Measurements from ENCODE around the gene FERMT3.
A peak's percentile ranks its signal among the peaks of the same experiment; 100 is the strongest.

The FERMT3 gene

DNA sequence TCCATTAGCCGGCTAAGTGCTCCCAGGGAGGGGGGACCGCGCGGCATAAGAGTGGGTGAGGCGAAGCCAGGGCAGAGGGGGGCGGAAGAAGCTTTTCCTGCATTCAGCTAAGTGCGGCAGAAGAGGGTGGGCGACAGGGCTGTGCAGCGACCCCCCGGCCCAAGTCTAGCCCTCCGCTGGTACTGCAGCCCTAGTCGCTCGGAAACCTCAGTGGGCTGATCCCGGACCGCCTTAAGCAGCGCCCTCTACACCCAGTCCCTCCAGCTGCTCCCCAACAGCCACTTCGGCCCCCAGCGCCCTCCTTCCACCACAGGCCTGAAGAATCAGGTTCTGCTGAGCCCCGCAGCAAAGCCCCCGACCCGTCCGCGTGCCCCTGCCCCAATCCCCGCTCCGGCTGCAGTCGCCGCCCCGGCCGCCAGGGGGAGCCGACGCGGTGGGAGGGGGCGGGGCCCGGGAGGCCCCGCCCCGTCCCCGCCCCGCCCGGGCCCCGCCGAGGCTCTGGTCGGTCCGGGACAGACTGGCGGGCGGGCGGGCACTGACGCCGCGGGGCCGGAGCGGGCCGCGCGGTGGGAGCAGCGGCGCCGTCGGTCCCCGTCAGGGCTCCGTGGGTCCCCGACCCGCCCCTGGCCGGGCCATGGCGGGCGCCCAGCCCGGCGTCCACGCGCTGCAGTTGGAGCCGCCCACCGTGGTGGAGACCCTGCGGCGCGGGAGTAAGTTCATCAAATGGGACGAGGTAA is 44.7 kb downstream of the FERMT3 start, which contains the start of gene PLCB3:
TSS of gene PLCB3 (plus strand) at position 515 of the 737 bp plus-strand sequence. CDS start at position 635, 120 bp downstream.
- DNase-seq: peak; percentile 29

DNA sequence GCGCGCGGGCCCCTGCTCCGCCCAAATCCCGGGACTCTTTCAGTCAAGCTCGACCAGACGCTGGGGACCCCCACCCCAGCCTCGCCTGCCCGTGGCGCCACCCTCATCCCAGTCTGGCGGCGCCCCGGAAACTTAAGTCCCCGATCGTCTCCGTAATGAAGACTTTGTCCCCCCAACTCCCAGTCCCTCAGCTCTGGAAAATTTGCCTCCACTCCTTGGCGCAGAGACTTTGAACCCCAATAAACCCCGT is 45.2 kb downstream of the FERMT3 start:
- DNase-seq: no peak

DNA sequence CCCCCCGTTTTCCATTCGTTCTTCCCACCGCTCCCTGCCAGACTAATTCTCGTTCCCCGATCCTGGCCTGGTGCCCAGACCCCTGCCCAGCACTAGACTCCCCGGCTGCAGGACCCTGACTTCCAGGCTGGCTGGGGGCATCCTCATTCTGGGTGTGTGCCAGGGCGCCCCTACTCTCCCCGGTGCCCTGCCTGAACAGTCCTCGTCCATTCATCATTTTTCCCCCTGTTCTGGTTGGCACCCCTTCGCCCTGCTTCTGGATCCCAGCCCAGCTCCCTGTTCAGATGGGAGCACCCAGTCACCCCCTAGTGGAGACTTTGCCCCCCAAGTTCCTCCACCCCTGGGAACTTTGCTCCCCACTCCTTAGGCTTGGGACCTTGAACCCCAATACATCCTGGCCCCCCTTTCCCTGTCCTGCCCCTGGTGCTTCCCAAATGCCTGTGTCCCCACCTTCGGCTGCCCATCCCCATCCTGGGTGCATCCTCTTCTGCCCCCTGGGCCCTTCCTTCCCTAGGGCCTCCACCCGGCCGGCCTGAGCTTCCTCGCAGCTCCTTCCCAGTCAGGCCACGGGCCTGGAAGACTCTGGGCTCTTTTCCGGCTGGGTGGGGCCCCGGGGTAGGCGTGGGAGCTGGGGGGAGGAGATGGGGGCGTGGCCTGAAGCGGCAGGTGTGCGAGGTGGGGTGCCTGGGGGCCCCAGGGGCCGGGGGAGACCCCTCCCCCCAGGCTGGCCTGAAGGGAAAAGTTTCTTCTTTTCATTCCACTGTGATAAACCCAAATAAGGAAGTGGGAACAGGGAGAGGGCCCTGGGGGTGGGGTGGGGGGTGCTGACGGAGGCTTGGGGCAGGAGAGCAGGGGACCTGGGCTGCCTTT is 45.7 kb downstream of the FERMT3 start:
- peak; percentile 43 for DNase-seq

DNA sequence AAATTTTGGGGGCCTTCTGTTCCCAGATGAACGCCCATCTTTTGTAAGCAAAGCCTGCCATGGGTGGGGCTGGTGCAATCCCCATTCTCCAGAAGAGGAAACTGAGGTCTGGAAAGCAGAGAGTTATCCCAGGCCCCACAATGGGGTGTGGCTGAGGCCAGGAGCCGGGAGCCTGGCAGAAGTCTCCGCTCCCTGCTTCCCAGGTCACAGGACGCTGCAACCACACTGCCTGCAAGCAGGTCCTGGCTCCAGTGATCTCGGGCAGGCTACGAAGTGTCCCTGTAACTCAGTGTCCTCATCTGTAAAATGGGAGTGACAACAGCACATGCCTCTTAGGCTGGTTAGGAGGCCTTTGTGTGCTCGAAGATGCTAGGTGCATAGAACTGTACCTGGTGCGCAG is 46.5 kb downstream of the FERMT3 start:
- no peak for DNase-seq

DNA sequence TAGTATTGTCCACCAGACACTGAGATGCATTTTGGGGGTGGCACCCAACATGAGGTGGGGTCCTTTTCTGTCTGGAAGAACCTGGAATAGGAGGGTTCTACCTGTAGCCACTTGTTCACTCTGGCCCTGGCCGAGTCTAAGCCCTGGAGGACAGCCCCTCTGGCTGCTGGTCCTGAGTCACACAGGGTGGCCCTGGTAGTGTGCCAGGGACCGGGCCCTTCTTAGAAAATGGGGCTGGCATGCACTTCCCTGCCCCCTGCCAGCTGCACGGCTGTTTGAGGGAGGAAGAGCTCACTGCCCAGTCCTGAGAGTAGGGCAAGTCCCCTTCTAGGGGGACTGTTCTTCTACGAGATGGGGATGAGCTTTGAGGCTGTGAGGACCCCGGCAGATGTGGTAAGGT is 47.0 kb downstream of the FERMT3 start:
- DNase-seq: no peak

DNA sequence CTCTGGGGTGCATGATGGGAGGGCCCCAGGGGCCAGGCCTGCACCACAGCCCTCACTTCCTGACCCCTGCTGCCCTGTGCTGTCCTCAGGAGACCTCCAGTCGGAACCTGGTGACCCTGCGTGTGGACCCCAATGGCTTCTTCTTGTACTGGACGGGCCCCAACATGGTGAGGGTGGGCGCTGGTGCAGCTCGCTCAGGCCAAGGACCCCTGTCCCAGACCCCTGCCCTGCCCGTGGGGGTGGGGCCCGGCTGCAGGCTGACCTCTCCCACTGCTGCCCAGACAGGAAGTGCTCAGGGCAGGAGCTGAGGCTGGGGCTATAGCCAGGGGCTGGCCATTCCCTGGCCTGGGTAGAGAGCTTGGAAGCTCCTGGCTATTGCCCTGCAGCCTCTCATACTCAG is 47.8 kb downstream of the FERMT3 start:
- DNase-seq: no peak

DNA sequence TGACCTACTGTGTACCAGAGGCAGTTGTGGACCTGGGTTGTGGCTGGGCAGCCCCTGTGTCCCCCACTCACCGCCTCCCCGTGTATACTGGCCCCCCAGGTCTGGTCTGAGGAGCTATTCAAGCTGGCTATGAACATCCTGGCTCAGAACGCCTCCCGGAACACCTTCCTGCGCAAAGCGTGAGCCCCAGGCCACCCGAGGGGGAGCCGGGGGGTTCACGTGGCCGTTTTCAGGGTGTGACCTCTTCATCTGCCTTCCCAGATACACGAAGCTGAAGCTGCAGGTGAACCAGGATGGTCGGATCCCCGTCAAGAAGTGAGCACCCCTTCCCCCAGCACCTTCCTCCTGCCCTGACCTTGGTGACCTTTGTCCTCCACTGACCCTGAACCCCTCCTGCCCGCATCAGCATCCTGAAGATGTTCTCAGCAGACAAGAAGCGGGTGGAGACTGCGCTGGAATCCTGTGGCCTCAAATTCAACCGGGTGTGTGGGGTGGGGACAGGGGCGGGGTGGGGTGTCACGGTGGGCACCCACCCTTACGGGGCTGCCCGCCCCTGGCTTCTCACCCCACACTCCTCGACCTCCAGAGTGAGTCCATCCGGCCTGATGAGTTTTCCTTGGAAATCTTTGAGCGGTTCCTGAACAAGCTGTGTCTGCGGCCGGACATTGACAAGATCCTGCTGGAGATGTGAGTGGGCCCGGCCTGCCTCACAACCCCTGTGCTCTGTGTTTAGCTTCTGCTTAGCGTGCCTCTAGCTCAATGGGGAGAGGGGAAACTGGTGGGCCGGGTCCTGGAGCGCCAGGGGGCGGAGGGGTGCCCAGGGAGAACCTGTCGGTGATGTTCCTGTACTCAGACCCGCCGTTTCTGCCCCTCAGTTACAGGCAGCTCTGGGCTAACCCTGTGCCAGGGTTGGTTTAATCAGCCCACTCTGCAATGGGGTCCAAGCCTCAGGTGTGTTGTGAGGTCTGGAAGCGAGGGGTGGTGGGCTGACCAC is 48.9 kb downstream of the FERMT3 start:
- DNase-seq: no peak

DNA sequence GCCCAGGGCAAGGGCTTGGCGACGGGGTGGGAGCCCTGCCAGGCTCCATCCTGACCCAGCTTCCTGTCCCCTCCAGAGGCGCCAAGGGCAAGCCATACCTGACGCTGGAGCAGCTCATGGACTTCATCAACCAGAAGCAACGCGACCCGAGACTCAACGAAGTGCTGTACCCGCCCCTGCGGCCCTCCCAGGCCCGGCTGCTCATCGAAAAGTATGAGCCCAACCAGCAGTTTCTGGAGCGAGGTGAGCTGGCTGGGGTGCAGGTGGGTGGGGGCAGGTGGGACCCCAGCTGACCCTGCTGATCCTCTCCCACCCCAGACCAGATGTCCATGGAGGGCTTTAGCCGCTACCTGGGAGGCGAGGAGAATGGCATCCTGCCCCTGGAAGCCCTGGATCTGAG is 49.8 kb downstream of the FERMT3 start:
- no peak for DNase-seq

DNA sequence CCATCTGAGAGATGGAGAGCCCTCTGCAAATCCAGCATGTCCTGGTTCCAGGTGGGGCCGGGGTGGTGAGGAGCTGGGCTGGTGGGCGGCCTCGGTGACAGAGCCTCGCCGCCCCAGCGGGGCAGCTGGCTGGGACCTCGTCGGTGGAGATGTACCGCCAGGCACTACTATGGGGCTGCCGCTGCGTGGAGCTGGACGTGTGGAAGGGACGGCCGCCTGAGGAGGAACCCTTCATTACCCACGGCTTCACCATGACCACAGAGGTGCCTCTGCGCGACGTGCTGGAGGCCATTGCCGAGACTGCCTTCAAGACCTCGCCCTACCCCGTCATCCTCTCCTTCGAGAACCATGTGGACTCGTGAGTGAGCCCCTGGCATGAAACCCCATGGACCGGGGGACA is 51.8 kb downstream of the FERMT3 start:
- DNase-seq: no peak

DNA sequence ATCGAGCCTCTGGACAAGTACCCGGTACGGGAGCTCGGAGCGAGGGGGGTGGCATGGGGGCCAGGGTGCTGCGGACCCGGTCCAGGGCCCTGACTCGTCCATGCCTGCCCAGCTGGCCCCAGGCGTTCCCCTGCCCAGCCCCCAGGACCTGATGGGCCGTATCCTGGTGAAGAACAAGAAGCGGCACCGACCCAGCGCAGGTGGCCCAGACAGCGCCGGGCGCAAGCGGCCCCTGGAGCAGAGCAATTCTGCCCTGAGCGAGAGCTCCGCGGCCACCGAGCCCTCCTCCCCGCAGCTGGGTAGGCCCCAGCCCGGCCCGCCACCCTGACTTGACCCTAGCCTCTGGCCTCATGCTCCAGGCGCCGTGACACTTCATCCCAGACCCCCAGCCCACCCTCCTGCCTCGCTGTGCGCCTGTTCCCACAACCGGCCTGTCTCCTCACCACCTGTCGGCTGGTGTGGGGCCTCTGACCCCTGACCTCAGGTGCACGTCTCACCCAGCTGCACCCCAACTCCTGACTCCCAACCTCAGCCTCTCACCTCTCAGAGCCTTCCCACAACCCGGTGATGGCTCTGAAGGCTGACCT is 52.5 kb downstream of the FERMT3 start:
- DNase-seq: no peak

DNA sequence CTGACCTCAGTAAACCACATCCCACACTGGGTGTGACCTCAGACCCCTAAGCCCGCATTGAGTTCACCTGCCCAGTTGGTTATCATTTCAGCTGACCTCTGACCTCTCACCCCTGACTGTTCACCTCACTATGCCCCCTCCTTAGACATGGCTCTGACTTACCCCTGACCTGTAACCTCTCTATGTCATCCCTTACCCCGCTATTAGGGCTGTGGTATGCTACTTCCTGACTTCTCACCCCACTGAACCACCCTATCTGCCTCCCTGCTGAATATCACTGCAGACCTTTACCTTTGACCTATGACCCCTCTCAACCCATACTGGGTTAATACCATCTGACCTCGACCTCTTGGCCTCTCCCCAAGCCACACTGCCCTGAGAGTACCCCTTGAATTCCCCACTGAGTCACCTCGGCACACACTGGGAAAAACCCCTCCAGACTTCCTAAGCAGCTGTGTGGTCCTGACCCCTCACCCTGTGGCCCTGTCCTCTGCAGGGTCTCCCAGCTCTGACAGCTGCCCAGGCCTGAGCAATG is 53.1 kb downstream of the FERMT3 start:
- no peak for DNase-seq

DNA sequence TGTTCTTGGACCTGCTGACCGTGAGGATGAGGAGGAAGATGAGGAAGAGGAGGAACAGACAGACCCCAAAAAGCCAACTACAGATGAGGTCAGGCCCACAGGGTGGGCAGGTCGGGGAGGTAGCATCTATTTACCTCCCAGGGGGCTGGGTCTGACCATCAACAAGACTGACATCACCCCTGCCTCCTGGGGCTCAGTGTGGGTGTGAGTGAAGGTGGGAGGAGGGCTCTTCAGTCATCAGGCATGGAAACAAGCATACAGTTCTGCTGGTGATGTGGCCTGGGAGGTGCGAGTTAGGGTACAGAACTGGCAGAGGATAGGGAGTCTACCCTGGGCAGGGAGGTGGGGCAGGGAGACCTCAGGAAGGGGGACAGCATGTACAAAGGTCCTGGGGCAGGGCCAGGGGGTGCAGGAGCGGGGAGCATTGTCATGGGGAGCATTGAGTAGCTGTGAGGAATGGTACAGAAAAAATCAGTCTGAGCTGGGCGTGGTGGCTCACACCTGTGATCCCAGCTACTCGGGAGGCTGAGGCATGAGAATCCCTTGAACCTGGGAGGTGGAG is 53.7 kb downstream of the FERMT3 start:
- DNase-seq: no peak

DNA sequence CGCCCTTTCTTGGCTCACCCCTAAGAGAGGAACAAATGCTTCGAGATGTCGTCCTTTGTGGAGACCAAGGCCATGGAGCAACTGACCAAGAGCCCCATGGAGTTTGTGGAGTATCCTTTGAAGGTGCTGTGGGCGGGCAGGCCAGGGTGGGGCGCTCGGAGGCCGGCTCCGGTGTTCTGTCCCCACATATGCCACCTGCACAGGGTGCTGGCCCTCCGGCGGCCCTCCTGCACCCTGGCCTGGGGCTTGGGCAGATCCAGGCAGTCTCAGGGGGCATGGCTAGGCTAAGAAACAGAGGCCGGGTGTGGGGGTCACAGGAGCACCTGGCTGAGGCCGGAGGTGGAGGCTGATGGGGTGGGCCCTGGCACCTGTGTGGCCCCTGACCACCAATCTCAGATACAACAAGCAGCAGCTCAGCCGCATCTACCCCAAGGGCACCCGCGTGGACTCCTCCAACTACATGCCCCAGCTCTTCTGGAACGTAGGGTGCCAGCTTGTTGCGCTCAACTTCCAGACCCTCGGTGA is 55.1 kb downstream of the FERMT3 start:
- no peak for DNase-seq

DNA sequence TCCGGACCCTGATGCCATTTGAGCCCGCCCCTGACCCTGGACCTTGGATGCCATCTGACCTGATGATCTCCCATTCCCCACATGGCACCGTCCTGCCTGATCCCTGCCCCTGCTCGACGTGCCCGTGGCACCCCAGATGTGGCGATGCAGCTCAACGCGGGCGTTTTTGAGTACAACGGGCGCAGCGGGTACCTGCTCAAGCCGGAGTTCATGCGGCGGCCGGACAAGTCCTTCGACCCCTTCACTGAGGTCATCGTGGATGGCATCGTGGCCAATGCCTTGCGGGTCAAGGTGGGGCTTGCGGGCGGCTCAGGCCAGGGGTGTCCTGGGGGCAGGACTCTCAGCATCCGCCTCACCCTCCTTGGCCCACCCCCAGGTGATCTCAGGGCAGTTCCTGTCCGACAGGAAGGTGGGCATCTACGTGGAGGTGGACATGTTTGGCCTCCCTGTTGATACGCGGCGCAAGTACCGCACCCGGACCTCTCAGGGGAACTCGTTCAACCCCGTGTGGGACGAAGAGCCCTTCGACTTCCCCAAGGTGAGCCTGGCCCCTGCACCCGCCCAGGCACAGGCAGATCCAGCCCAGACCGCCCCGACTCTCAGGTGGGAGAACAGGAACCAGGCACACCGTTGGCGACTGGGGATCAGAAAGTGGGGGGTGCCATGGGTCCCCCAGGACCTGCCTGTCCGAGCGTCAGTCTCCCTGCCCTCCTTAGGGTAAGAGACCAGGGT is 55.9 kb downstream of the FERMT3 start:
- no peak for DNase-seq

DNA sequence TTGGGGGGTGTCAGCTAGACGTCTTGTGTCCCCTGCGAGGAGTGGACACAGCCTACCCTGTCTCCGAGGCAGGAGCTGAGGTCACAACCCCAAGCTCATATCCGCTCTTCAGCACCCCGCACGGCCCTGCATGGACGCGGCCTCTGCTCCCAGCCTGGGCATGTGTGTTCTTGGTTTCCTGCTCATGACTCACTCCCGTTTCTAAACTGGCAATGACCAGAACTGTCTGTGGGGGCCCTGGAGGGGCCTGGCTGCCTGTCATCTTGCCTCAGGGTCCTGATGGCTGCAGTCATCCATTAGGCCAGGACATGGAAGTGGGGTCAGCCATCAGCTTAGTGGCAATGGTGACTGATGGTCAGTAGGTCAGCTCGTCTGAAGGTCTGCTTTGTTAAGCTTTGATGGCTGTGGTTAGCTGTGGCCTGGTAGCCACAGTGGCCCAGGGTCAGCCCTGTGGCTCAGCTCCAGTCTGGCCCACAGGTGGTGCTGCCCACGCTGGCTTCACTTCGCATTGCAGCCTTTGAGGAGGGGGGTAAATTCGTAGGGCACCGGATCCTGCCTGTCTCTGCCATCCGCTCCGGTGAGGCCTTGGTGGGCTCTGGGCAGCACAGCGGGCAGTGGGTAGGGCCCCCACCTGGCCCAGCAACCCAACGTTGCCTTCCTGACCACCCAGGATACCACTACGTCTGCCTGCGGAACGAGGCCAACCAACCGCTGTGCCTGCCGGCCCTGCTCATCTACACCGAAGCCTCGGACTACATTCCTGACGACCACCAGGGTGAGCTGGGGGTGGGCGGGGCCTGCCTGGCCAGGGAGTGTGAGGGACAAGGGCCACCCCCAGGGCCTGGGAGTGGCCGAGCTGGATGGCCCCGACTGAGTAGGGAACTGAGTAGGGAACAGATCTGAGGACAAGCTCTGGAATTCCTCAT is 56.8 kb downstream of the FERMT3 start:
- no peak for DNase-seq

DNA sequence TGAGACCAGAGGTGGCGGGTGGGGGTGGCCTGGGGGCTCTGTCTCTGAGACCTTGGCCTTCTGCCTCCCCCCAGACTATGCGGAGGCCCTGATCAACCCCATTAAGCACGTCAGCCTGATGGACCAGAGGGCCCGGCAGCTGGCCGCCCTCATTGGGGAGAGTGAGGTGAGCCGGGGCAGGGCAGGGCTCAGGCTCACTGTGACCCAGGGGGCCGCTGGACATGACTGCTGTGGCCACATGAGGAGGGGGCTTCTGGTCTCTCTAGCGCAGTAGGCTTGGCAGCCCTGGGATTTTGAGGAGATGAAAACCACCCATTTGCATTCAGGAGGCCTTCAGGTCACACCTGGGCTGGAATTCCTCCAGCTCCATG is 57.4 kb downstream of the FERMT3 start:
- DNase-seq: no peak

DNA sequence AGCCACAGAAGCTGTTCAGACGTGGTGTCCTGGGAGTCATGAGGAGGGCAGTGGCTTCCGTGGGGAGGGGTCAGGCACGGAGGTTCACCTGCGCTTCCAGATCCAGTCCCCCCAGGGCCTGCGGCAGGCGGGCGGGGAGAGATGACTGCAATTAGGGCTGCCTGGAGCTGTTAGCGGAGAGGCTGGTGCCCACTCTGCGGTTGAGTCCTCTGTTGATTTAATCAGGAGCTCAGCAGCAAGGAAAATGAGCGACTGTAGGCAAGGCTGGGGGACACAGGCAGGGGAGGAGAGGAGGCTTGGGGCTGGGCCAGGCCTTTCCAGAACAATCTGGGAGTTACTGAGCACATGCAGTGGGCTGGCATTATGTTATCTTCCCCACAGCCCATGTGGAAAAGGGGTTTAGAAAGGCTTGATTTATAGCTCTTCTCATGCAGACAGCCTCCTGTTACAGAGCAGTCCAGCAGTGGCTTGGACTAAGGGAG is 57.9 kb downstream of the FERMT3 start:
- no peak for DNase-seq

DNA sequence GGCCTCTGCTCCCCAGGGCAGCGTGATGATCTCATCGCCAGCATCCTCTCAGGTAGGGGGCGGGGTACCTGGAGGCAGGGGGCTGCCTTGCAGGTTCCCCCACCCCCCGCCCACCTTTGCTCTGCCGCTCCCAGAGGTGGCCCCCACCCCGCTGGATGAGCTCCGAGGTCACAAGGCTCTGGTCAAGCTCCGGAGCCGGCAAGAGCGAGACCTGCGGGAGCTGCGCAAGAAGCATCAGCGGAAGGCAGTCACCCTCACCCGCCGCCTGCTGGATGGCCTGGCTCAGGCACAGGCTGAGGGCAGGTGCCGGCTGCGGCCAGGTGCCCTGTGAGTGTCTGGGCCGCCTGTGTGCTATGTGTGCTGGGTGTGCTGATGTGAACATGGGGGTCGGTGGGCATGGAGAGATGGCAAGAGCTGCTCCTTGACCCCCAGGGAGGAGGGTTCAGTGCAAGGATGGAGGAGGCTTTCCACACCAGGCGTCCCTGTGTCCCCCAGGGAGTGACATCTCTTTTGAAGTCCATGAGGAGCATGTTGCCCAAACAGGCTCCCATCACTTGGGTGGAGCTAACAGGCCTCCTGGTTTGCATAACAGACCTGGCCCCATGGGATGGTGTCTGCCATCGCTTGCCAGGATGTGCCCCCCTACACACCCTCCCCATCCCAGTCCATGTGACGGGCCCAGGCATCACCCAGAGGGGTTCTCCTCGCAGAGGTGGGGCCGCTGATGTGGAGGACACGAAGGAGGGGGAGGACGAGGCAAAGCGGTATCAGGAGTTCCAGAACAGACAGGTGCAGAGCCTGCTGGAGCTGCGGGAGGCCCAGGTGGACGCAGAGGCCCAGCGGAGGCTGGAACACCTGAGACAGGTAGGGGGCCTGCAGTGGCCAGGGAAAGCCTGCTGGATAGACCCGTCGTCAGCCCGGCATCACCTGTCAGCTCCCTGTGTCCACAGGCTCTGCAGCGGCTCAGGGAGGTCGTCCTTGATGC is 58.9 kb downstream of the FERMT3 start:
- DNase-seq: no peak

DNA sequence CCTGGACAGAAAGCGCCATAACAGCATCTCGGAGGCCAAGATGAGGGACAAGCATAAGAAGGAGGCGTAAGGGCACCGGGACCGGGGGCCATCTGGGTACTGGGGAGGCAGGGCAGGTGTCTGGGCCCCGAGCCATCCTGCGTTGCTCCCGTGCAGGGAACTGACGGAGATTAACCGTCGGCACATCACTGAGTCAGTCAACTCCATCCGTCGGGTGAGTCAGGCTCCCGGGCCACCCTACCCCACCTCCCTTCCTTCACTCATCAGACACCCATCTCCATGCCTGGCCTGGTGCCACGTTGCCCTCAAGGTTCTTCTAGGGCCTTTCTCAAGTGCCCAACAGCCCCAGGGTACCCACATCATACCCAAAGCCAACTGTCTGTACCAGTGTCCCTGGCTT is 59.8 kb downstream of the FERMT3 start:
- no peak for DNase-seq
